IMR-90 (cell line): Measurements from ENCODE around the gene PNPLA2. TPM values are rescaled to one million over a fixed set of nuclear protein-coding genes. Genes with fewer than 3 reads are reported as not detected.

ENCODE experiments used
- ATAC-seq: fragments of 200-7000 bp; cut with Tn5 transposase; 2 replicates; pipeline ENCODE4 v1.9.1; 2020; ENCODE audit warnings: low read depth, mild to moderate bottlenecking, moderate library complexity
- BruUV-seq: library from RNA; stranded (reverse); fragments of 400-500 nt; replicated peaks from 2 replicates; lab custom pipeline; 2021; lab: Mats Ljungman, UMichigan
- CTCF ChIA-PET: fragments of 300-600 bp; formaldehyde crosslinking; extraction: SDS; loops from one replicate; lab custom pipeline; 2021; ENCODE audit warnings: antibody characterized with exemption; lab: Yijun Ruan, JAX
- POLR2A ChIA-PET: fragments of 300-600 bp; sonication (Branson Sonifier 250); formaldehyde crosslinking; loops from one replicate; lab custom pipeline; 2022; ENCODE audit warnings: antibody characterized with exemption; ENCODE audit not compliant: unreplicated experiment; lab: Charles Lee
- DNase-seq: peaks from one replicate; pipeline ENCODE4 v3.0.0; 2013
- H2AFZ ChIP-seq: replicated peaks from 2 replicates; pipeline ENCODE3; 2013; ENCODE audit warnings: low read length, mild to moderate bottlenecking; ENCODE audit not compliant: poor library complexity
- H2AK5ac ChIP-seq: 2 replicates; pipeline ENCODE4 v1.6.1; 2013; ENCODE audit warnings: low read depth, low read length, inconsistent platforms
- H2AK9ac ChIP-seq: replicated peaks from 2 replicates; pipeline ENCODE3; 2013; ENCODE audit warnings: mild to moderate bottlenecking, low read depth, low read length, moderate library complexity; ENCODE audit not compliant: poor library complexity
- H2BK120ac ChIP-seq: 2 replicates; pipeline ENCODE4 v1.6.1; 2013; ENCODE audit warnings: low read depth, low read length, inconsistent platforms
- H2BK15ac ChIP-seq: 3 replicates; pipeline ENCODE4 v1.6.1; 2013; ENCODE audit warnings: low read depth, low read length, inconsistent platforms
- H2BK20ac ChIP-seq: 2 replicates; pipeline ENCODE4 v1.6.1; 2013; ENCODE audit warnings: low read depth, mild to moderate bottlenecking, inconsistent platforms, low read length, moderate library complexity
- H2BK5ac ChIP-seq: 2 replicates; pipeline ENCODE4 v1.6.1; 2013; ENCODE audit warnings: mild to moderate bottlenecking, low read depth, low read length, inconsistent platforms; ENCODE audit not compliant: poor library complexity, severe bottlenecking
- H3K14ac ChIP-seq: replicated peaks from 2 replicates; pipeline ENCODE4 v1.6.1; 2013; ENCODE audit warnings: low read depth, low read length, inconsistent platforms
- H3K18ac ChIP-seq: 2 replicates; pipeline ENCODE4 v1.6.1; 2013; ENCODE audit warnings: low read depth, low read length, control low read depth
- H3K23ac ChIP-seq: 2 replicates; pipeline ENCODE4 v1.6.1; 2013; ENCODE audit warnings: low read depth, low read length, inconsistent platforms
- H3K27ac ChIP-seq: 2 replicates; pipeline ENCODE4 v1.5.1; 2013; ENCODE audit warnings: mild to moderate bottlenecking, control low read depth, low read length; ENCODE audit not compliant: insufficient read depth
- H3K27me3 ChIP-seq: 2 replicates; pipeline ENCODE4 v1.6.1; 2013; ENCODE audit warnings: low read length; ENCODE audit not compliant: control insufficient read depth, insufficient read depth
- H3K36me3 ChIP-seq: 2 replicates; pipeline ENCODE4 v1.6.1; 2013; ENCODE audit warnings: low read length, mixed read lengths; ENCODE audit not compliant: control insufficient read depth, insufficient read depth
- H3K4ac ChIP-seq: 2 replicates; pipeline ENCODE4 v1.6.1; 2013; ENCODE audit warnings: low read depth, low read length, inconsistent platforms
- H3K4me1 ChIP-seq: 2 replicates; pipeline ENCODE4 v1.6.1; 2013; ENCODE audit warnings: low read length, mixed read lengths; ENCODE audit not compliant: control insufficient read depth, insufficient read depth
- H3K4me2 ChIP-seq: 2 replicates; pipeline ENCODE4 v1.6.1; 2013; ENCODE audit warnings: low read depth, mild to moderate bottlenecking, control low read depth, low read length, moderate library complexity
- H3K4me3 ChIP-seq: 2 replicates; pipeline ENCODE4 v1.5.1; 2013; ENCODE audit warnings: low read depth, mild to moderate bottlenecking, control low read depth, low read length, moderate library complexity; ENCODE audit not compliant: insufficient read depth
- H3K56ac ChIP-seq: 2 replicates; pipeline ENCODE4 v1.6.1; 2013; ENCODE audit warnings: low read length, inconsistent platforms; ENCODE audit not compliant: insufficient read depth; ENCODE audit errors: extremely low read depth
- H3K79me1 ChIP-seq, 2 experiments: 2 replicates each; pipeline ENCODE4 v1.6.1; 2013; ENCODE audit warnings: low read length in 2 of 2, inconsistent platforms in 1 of 2, low read depth in 1 of 2
- H3K9ac ChIP-seq: 2 replicates; pipeline ENCODE4 v1.6.1; 2013; ENCODE audit warnings: low read depth, low read length, control low read depth
- H3K9me1 ChIP-seq: 2 replicates; pipeline ENCODE4 v1.6.1; 2013; ENCODE audit warnings: low read length, inconsistent platforms; ENCODE audit not compliant: insufficient read depth
- H3K9me3 ChIP-seq: 2 replicates; pipeline ENCODE4 v1.6.1; 2013; ENCODE audit warnings: low read length; ENCODE audit not compliant: control insufficient read depth, insufficient read depth
- H4K20me1 ChIP-seq: 2 replicates; pipeline ENCODE4 v1.6.1; 2013; ENCODE audit warnings: low read length, inconsistent platforms; ENCODE audit not compliant: insufficient read depth
- H4K5ac ChIP-seq: 2 replicates; pipeline ENCODE4 v1.6.1; 2013; ENCODE audit warnings: mild to moderate bottlenecking, low read depth, low read length, control low read depth
- H4K8ac ChIP-seq, 2 experiments: 2 replicates each; pipeline ENCODE4 v1.6.1; 2013; ENCODE audit warnings: low read depth in 2 of 2, low read length in 2 of 2, control low read depth in 1 of 2, inconsistent platforms in 1 of 2
- H4K91ac ChIP-seq: 2 replicates; pipeline ENCODE4 v1.6.1; 2013; ENCODE audit warnings: low read depth, low read length, inconsistent platforms; ENCODE audit not compliant: insufficient read depth
- CHD1 ChIP-seq: IDR thresholded peaks from 2 replicates; pipeline ENCODE4 v1.6.1; 2012; ENCODE audit warnings: low read depth, low read length, improper control_type of control experiment
- MAZ ChIP-seq: IDR thresholded peaks from 2 replicates; pipeline ENCODE4 v1.6.1; 2012; ENCODE audit warnings: low read depth, mild to moderate bottlenecking, low read length, improper control_type of control experiment, moderate library complexity, borderline replicate concordance
- MXI1 ChIP-seq: IDR thresholded peaks from 2 replicates; pipeline ENCODE4 v1.6.1; 2012; ENCODE audit warnings: low read depth, mild to moderate bottlenecking, low read length, moderate library complexity, borderline replicate concordance
- POLR2A ChIP-seq: IDR thresholded peaks from 2 replicates; pipeline ENCODE4 v1.6.1; 2012; ENCODE audit warnings: mild to moderate bottlenecking, low read depth, low read length
- RAD21 ChIP-seq: IDR thresholded peaks from 2 replicates; pipeline ENCODE4 v1.6.1; 2012; ENCODE audit warnings: low read length, improper control_type of control experiment
- USF2 ChIP-seq: fragments of 150-350 bp; IDR thresholded peaks from 2 replicates; pipeline ENCODE4 v1.6.1; 2017; ENCODE audit warnings: mild to moderate bottlenecking, antibody characterized with exemption, low read length, low read depth
- WGBS, 2 experiments: methylation state at CpG; one replicate each; pipeline versions ENCODE4 v1.1.5 to v1.1.7; 2013; ENCODE audit warnings: missing lambda C conversion rate in 2 of 2; ENCODE audit not compliant: insufficient read length in 1 of 2; ENCODE audit errors: extremely low coverage in 2 of 2; 5-methylcytosine and 5-hydroxymethylcytosine counted together
- dilution Hi-C: fragments of 300-500 bp; cut with HindIII; formaldehyde crosslinking; loops from one replicate; pipeline ENCODE4 v1.14.3; 2018; ENCODE audit warnings: low sequenced_read_pairs; ENCODE audit not compliant: unreplicated experiment
- in situ Hi-C: fragments of 300-500 bp; cut with MboI; formaldehyde crosslinking; loops from 3 replicates; pipeline ENCODE4 v1.14.3; 2019; ENCODE audit warnings: low sequenced_read_pairs, inconsistent platforms, mixed read lengths
- intact Hi-C: fragments of 100-400 bp; cut with micrococcal nuclease; formaldehyde crosslinking; loops from 2 replicates; pipeline ENCODE4 v1.10.0; 2022
- polyA plus RNA-seq, 3 experiments: library from polyadenylated mRNA; depleted of rRNA; stranded (reverse); fragments of >200 nt; gene quantifications; 2 replicates each; pipeline ENCODE4 v1.2.3, GENCODE V29; 2012; ENCODE audit warnings: low replicate concordance in 1 of 3
- total RNA-seq: library from RNA; depleted of rRNA; stranded (reverse); fragments of >200 nt; gene quantifications from 2 replicates; pipeline ENCODE4 v1.2.3, GENCODE V29; 2012

Gene PNPLA2
- total and polyA plus RNA-seq, 2 of the 4 experiments (the other 2 are of a cell fraction): 7.0 to 94.3 TPM

GRCh38 chr11:849951-850774, 31.4 kb downstream of the PNPLA2 start:
- H3K14ac ChIP-seq: no peak overlapping the region
- WGBS, 2 experiments: 21% methylated on average over 75 of the region's 97 CpGs; no CpG with 5 or more reads in 1 of the 2 experiments
- H2BK20ac ChIP-seq: no peak overlapping the region
- H2AK5ac ChIP-seq: no peak overlapping the region
- H3K4ac ChIP-seq: no peak overlapping the region
- H4K20me1 ChIP-seq: peaks cover 61% of the 10 kb centered on the region
- BruUV-seq: no TSS peak
- H3K79me1 ChIP-seq: peaks cover 20 to 85% of the 10 kb centered on the region in 2 experiments
- intact Hi-C loops: loop anchor here (10.0 kb wide), 1 partner anchor 205 kb away; no protein-coding TSS in a partner anchor
- no peak overlapping the region for H2BK5ac ChIP-seq
- no peak overlapping the region for H3K27ac ChIP-seq
- CTCF ChIA-PET: no interaction called here
- H2BK15ac ChIP-seq: no peak overlapping the region
- peak overlapping the region; percentile 74 for H3K4me2 ChIP-seq
- POLR2A ChIA-PET: no interaction called here
- H3K36me3 ChIP-seq: peaks cover 6% of the 10 kb centered on the region; the same call in 1 of the 2 replicates
- in situ Hi-C loops: no loop called here
- H4K8ac ChIP-seq: no peak overlapping the region
- ATAC-seq: peak; percentile 27
- H2AFZ ChIP-seq: peak overlapping the region; percentile 77
- H3K9me3 ChIP-seq: no peaks in the 10 kb centered on the region
- no peak overlapping the region for H3K56ac ChIP-seq
- no peak overlapping the region for H2BK120ac ChIP-seq
- peak overlapping the region; percentile 70 for H2AK9ac ChIP-seq
- peak overlapping the region; percentile 53 for H3K4me3 ChIP-seq
- H3K4me1 ChIP-seq: peaks cover 33% of the 10 kb centered on the region
- peaks cover 8% of the 10 kb centered on the region; the same call in 1 of the 2 replicates for H3K9me1 ChIP-seq
- H3K9ac ChIP-seq: peak overlapping the region; percentile 50; the same call in 1 of the 2 replicates
- H4K5ac ChIP-seq: no peak overlapping the region
- no peak for DNase-seq
- no peaks in the 10 kb centered on the region for H3K27me3 ChIP-seq
- dilution Hi-C loops: no loop called here
- H3K23ac ChIP-seq: no peak overlapping the region
- H3K18ac ChIP-seq: no peak overlapping the region
- no peak for TF ChIP-seq USF2
- TF ChIP-seq RAD21: no peak
- TF ChIP-seq MXI1: no peak
- TF ChIP-seq POLR2A: no peak
- no peak for TF ChIP-seq CHD1
- 0 out of 2 replicates have a peak, but pooled peaks have one; percentile 1 for TF ChIP-seq MAZ
- H4K91ac ChIP-seq: no peak overlapping the region
